Caco-2 (cell line): ENCODE data around the gene PYGO2. TPM values are rescaled to one million over a fixed set of nuclear protein-coding genes. Genes with fewer than 3 reads are reported as not detected.

Experiments
- BruUV-seq: library from RNA; stranded (reverse); fragments of 400-500 nt; replicated peaks from 2 replicates; lab custom pipeline; 2021; lab: Mats Ljungman, UMichigan
- CTCF ChIA-PET: fragments of 300-600 bp; sonication (Branson Sonifier 250); formaldehyde crosslinking; loops from one replicate; lab custom pipeline; 2022; ENCODE audit warnings: antibody characterized with exemption; lab: Charles Lee
- POLR2A ChIA-PET: fragments of 300-600 bp; sonication (Branson Sonifier 250); formaldehyde crosslinking; loops from one replicate; lab custom pipeline; 2022; ENCODE audit warnings: antibody characterized with exemption; lab: Charles Lee
- DNase-seq, 2 experiments: peaks; one replicate each; pipeline versions ENCODE4 v3.0.0 to v3.0.0-alpha.2; 2020 to 2022
- H3K27me3 ChIP-seq: replicated peaks from 2 replicates; pipeline ENCODE4 v1.6.0; 2011; ENCODE audit warnings: low read length; ENCODE audit not compliant: control insufficient read depth, insufficient read depth
- H3K36me3 ChIP-seq: 2 replicates; pipeline ENCODE4 v1.5.1; 2011; ENCODE audit warnings: low read length; ENCODE audit not compliant: control insufficient read depth, insufficient read depth
- H3K4me1 ChIP-seq: fragments of 250-450 bp; sonication (Bioruptor Pico); 2 replicates; pipeline ENCODE4 v1.5.1; 2020; ENCODE audit warnings: mild to moderate bottlenecking
- H3K4me3 ChIP-seq: 2 replicates; pipeline ENCODE4 v1.5.1; 2011; ENCODE audit warnings: low read depth, mild to moderate bottlenecking, control low read depth, low read length
- H3K9me3 ChIP-seq: fragments of 250-450 bp; sonication (Bioruptor Pico); 2 replicates; pipeline ENCODE4 v1.5.1; 2020; ENCODE audit warnings: mild to moderate bottlenecking, moderate library complexity
- H3K27ac Mint-ChIP-seq: one replicate; pipeline ENCODE4 v1.8.0; 2022; ENCODE audit warnings: mixed read lengths; ENCODE audit not compliant: unreplicated experiment
- H3K27me3 Mint-ChIP-seq: one replicate; pipeline ENCODE4 v1.8.0; 2022; ENCODE audit warnings: mixed read lengths; ENCODE audit not compliant: insufficient read depth, unreplicated experiment
- H3K36me3 Mint-ChIP-seq: one replicate; pipeline ENCODE4 v1.8.0; 2022; ENCODE audit warnings: mild to moderate bottlenecking, mixed read lengths; ENCODE audit not compliant: insufficient read depth, unreplicated experiment
- H3K4me1 Mint-ChIP-seq: one replicate; pipeline ENCODE4 v1.8.0; 2022; ENCODE audit warnings: low read depth, mixed read lengths; ENCODE audit not compliant: unreplicated experiment
- H3K4me3 Mint-ChIP-seq: one replicate; pipeline ENCODE4 v1.8.0; 2022; ENCODE audit warnings: mild to moderate bottlenecking, moderate library complexity, mixed read lengths; ENCODE audit not compliant: unreplicated experiment
- H3K9me3 Mint-ChIP-seq: one replicate; pipeline ENCODE4 v1.8.0; 2022; ENCODE audit warnings: mixed read lengths; ENCODE audit not compliant: unreplicated experiment
- intact Hi-C: fragments of 100-400 bp; cut with micrococcal nuclease; formaldehyde crosslinking; loops from one replicate; pipeline ENCODE4 v1.10.0; 2022; ENCODE audit not compliant: unreplicated experiment
- total RNA-seq: library from RNA; stranded (reverse); gene quantifications from 2 replicates; pipeline ENCODE4 v1.2.3, GENCODE V29; 2022
- TF ChIP-seq, protein P1 (sequence below), 2 experiments: fragments of 200-600 bp in 1 of 2; IDR thresholded peaks; 1 replicate in 1 of 2; 2 replicates in 1 of 2; pipeline versions ENCODE4 v1.5.1 to v1.8.0; 2011 to 2022; ENCODE audit warnings: antibody characterized with exemption in 1 of 2, control low read depth in 1 of 2, inconsistent platforms in 1 of 2, low read depth in 1 of 2, low read length in 1 of 2, mild to moderate bottlenecking in 1 of 2, moderate library complexity in 1 of 2; ENCODE audit not compliant: insufficient read depth in 1 of 2, severe bottlenecking in 1 of 2, unreplicated experiment in 1 of 2

PYGO2 gene
- total RNA-seq, 1 experiment from 2014 or later = 34.9 TPM

DNA sequence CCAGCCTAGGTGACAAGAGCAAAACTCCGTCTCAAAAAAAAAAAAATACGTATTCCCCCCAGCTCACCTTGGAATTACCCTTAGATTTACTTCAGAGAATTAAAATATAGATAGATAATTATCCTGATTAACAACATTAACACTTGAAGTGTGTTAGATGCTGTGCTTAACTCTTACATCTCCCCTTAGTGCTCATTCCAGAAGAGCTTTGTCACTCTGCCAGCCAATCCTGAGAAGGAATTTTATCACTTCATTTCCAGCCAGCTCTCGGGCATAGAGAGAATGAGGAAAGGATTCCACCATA is 10.6 kb upstream of the PYGO2 start:
- Mint-ChIP-seq H3K9me3 (no peaks in the 10 kb centered on the region), H3K4me1 (peaks cover 32% of the 10 kb centered on the region), H3K27ac (no peak overlapping the region), H3K27me3 (no peaks in the 10 kb centered on the region), H3K36me3 (peaks cover 13% of the 10 kb centered on the region), H3K4me3 (no peak overlapping the region)
- intact Hi-C loops = loop anchor here (1.0 to 5.0 kb wide), 3 partner anchors 11 to 90 kb away; partner anchors contain the start of genes EFNA4 and PYGO2
- no peak for DNase-seq
- Histone ChIP-seq H3K4me1 (peaks cover 27% of the 10 kb centered on the region), H3K4me3 (peak overlapping the region; percentile 51), H3K9me3 (no peaks in the 10 kb centered on the region), H3K36me3 (peaks cover 4% of the 10 kb centered on the region), H3K27me3 (no peaks in the 10 kb centered on the region)
- CTCF ChIA-PET = interaction anchor here (0.7 to 2.6 kb wide), 5 partner anchors 11 to 413 kb away, joined by 3 to 26 read pairs (median 7); partner anchors contain the start of gene PYGO2
- TF ChIP-seq, protein P1, sequence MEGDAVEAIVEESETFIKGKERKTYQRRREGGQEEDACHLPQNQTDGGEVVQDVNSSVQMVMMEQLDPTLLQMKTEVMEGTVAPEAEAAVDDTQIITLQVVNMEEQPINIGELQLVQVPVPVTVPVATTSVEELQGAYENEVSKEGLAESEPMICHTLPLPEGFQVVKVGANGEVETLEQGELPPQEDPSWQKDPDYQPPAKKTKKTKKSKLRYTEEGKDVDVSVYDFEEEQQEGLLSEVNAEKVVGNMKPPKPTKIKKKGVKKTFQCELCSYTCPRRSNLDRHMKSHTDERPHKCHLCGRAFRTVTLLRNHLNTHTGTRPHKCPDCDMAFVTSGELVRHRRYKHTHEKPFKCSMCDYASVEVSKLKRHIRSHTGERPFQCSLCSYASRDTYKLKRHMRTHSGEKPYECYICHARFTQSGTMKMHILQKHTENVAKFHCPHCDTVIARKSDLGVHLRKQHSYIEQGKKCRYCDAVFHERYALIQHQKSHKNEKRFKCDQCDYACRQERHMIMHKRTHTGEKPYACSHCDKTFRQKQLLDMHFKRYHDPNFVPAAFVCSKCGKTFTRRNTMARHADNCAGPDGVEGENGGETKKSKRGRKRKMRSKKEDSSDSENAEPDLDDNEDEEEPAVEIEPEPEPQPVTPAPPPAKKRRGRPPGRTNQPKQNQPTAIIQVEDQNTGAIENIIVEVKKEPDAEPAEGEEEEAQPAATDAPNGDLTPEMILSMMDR (IDR thresholded peaks at IDR 0.05; ENCODE audit: insufficient read depth in 1 of 2, low read depth in 1 of 2, low read length in 1 of 2, severe bottlenecking in 1 of 2, unreplicated experiment in 1 of 2) = no peak
- no TSS peak for BruUV-seq
- POLR2A ChIA-PET = interaction anchor here (0.5 to 3.7 kb wide), 9 partner anchors 11 to 352 kb away, joined by 3 to 75 read pairs (median 9); partner anchors contain the start of genes FLAD1, PBXIP1, PMVK and PYGO2

DNA sequence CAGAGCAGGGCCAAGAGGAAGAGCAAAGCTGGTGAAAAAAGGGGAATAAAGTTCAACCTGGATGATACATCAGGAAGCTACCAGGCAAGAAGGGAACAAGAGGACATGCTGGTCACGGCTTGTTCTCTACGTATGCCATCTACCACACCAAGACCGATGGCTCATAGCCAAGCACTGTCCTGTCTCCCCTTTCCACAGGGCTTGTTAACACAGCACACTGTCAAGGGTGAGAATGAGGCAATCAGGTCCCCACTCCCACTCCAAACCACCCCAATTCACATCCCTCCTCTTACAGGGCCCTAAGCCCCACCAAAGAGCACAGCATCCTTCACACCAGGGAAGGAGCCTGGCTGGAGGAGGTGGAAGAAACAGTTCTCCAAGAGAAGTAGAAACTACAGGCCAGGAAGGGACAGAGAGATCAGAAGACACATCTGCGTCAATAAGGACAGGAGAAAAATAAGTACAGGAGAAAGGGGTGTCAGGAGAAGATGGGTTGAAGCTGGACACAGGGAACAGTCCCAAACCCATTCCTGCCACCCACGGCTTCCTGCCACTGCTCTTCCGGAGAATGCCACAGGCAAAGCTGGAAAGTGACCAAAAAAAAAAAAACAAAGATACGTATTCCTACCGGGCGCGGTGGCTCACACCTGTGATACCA is 9.9 kb upstream of the PYGO2 start:
- no peak overlapping the region for H3K4me3 ChIP-seq
- peak overlapping the region; percentile 59 for H3K4me3 Mint-ChIP-seq
- ChIA-PET CTCF (interaction anchor here (1.3 to 2.6 kb wide), 5 partner anchors 15 to 412 kb away, joined by 5 to 26 read pairs (median 8); partner anchors contain the start of gene PBXIP1), POLR2A (interaction anchor here (0.6 to 3.7 kb wide), 6 partner anchors 10 to 35 kb away, joined by 3 to 75 read pairs (median 16); partner anchors contain the start of genes PBXIP1, PMVK and PYGO2)
- no peaks in the 10 kb centered on the region for H3K9me3 Mint-ChIP-seq
- BruUV-seq = no TSS peak
- peaks cover 27% of the 10 kb centered on the region for H3K4me1 ChIP-seq
- peaks cover 4% of the 10 kb centered on the region for H3K36me3 ChIP-seq
- DNase-seq = no peak
- TF ChIP-seq, protein P1 (IDR thresholded peaks at IDR 0.05; ENCODE audit: insufficient read depth in 1 of 2, low read depth in 1 of 2, low read length in 1 of 2, severe bottlenecking in 1 of 2, unreplicated experiment in 1 of 2) = no peak
- peaks cover 34% of the 10 kb centered on the region for H3K4me1 Mint-ChIP-seq
- no peaks in the 10 kb centered on the region for H3K27me3 Mint-ChIP-seq
- H3K27me3 ChIP-seq = no peaks in the 10 kb centered on the region
- no peak overlapping the region for H3K27ac Mint-ChIP-seq
- intact Hi-C loops = loop anchor here (5.0 kb wide), 1 partner anchor 91 kb away; the partner anchor contains the start of gene EFNA4
- peaks cover 14% of the 10 kb centered on the region for H3K36me3 Mint-ChIP-seq
- H3K9me3 ChIP-seq = no peaks in the 10 kb centered on the region

DNA sequence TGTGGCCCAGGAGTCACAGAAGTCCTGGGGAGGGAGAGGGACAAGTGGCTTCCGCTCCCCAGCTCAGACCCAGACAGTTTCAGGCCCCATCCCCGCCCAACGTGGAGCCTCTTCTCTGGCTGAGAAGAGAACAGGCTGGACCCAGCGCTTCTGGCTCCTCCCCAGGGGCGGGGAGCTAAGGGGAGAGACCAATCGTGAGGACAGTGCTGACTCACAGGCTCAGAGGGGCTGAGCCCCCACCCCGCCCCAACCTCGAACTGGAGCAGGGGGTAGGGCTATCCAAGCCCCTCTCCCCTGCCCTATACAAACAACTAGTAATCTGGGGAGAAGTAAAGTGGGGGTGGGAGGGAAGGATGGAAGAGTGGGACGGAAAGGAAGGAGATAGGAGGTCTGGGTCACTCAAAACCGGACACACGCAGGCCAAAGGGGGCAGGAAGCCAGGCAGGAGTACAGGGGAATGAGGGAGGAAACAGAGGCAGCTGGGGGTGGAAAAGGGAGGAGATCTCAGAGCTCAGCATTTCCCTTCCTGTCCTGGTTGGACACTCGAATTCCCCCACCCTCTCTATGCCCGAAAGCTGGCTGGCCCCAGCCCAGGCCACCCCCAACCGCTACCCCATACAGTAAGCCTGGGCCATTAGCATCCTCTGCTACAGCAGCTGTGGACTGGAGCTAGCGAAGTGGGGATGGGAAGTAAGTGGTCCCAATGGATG is 9.2 kb upstream of the PYGO2 start, which contains the start of gene SHC1:
SHC1 (minus strand) TSS at position 117 of the 710 bp plus-strand sequence. CDS start 221 bp downstream, outside the sequence.
- TF ChIP-seq, protein P1 (IDR thresholded peaks at IDR 0.05; ENCODE audit: insufficient read depth in 1 of 2, low read depth in 1 of 2, low read length in 1 of 2, severe bottlenecking in 1 of 2, unreplicated experiment in 1 of 2) = no peak
- Mint-ChIP-seq H3K4me1 (peaks cover 34% of the 10 kb centered on the region), H3K9me3 (no peaks in the 10 kb centered on the region), H3K27ac (peak within 1 kb of the TSS; percentile 17), H3K27me3 (no peaks in the 10 kb centered on the region), H3K4me3 (peak within 1 kb of the TSS; percentile 59), H3K36me3 (peaks cover 14% of the 10 kb centered on the region)
- BruUV-seq = no TSS peak
- POLR2A ChIA-PET = interaction anchor here (0.6 to 3.7 kb wide), 5 partner anchors 10 to 31 kb away, joined by 3 to 75 read pairs (median 6); partner anchors contain the start of genes FLAD1, PBXIP1 and PYGO2
- Histone ChIP-seq H3K4me3 (0 out of 2 replicates have a peak within 1 kb of the TSS, but pooled peaks have one; percentile 2), H3K9me3 (no peaks in the 10 kb centered on the region), H3K36me3 (peaks cover 4% of the 10 kb centered on the region), H3K4me1 (peaks cover 27% of the 10 kb centered on the region), H3K27me3 (no peaks in the 10 kb centered on the region)
- CTCF ChIA-PET = interaction anchor here (0.6 to 1.7 kb wide), 6 partner anchors 15 to 80 kb away, joined by 3 to 10 read pairs (median 6); partner anchors contain the start of genes ADAM15, PBXIP1 and PMVK
- DNase-seq = peak; percentile 78 to 80
- intact Hi-C loops = loop anchor here (5.0 kb wide), 1 partner anchor 92 kb away; the partner anchor contains the start of gene EFNA4
